ENCODE measurements around the gene ZNF662. TPM values are rescaled to one million over a fixed set of nuclear protein-coding genes. Genes with fewer than 3 reads are reported as not detected.

Gene ZNF662
- total RNA-seq, 1 donor from 2014 or later, result not detected

- H2AFZ ChIP-seq (replicated peaks), result no peak overlapping the region
- no peaks in the 10 kb centered on the region for H3K79me2 ChIP-seq (ENCODE audit: low read depth)
- Mint-ChIP-seq H3K9me3 (no peaks in the 10 kb centered on the region), H3K27me3 (ENCODE audit: insufficient read depth, low read depth) (peaks cover 10% of the 10 kb centered on the region), H3K36me3 (no peaks in the 10 kb centered on the region), H3K27ac (no peak overlapping the region), H3K4me3 (no peak overlapping the region), H3K4me1 (peaks cover 8% of the 10 kb centered on the region)
- no peak for DNase-seq (ENCODE audit: low spot score)
- no peaks in the 10 kb centered on the region for H3K4me1 ChIP-seq
- H3K27me3 ChIP-seq, result peaks cover 4% of the 10 kb centered on the region
- TF ChIP-seq CTCF (IDR thresholded peaks at IDR 0.05), result no peak
- no peak for TF ChIP-seq EZH2phosphoT487 (IDR thresholded peaks at IDR 0.05)
- TF ChIP-seq EZH2 (IDR thresholded peaks at IDR 0.05), result no peak
- H3F3A ChIP-seq (ENCODE audit: low read depth), result no peaks in the 10 kb centered on the region
- H3K4me3 ChIP-seq, result no peak overlapping the region
- no peaks in the 10 kb centered on the region for H3K36me3 ChIP-seq
- H3K4me2 ChIP-seq, result no peak overlapping the region
- H3K9me3 ChIP-seq (ENCODE audit: low read depth), result no peaks in the 10 kb centered on the region
- H3K27ac ChIP-seq, result no peak overlapping the region
- H4K20me1 ChIP-seq (ENCODE audit: low read depth), result no peaks in the 10 kb centered on the region
- H3K9ac ChIP-seq, result no peak overlapping the region
Measured at GRCh38 chr3:42876940-42877720, 28.8 kb upstream of the ZNF662 start.

GRCh38 chr3:42877881-42878280 lies 28.1 kb upstream of the ZNF662 start:
- DNase-seq (ENCODE audit: low spot score), result no peak
- Histone ChIP-seq H2AFZ (replicated peaks) (no peak overlapping the region), H3K27ac (no peak overlapping the region), H3K36me3 (no peaks in the 10 kb centered on the region), H3K4me1 (no peaks in the 10 kb centered on the region), H4K20me1 (ENCODE audit: low read depth) (no peaks in the 10 kb centered on the region), H3K79me2 (ENCODE audit: low read depth) (no peaks in the 10 kb centered on the region), H3K27me3 (peaks cover 4% of the 10 kb centered on the region), H3K4me3 (no peak overlapping the region), H3K9me3 (ENCODE audit: low read depth) (no peaks in the 10 kb centered on the region), H3K9ac (no peak overlapping the region), H3F3A (ENCODE audit: low read depth) (no peaks in the 10 kb centered on the region), H3K4me2 (no peak overlapping the region)
- Mint-ChIP-seq H3K27me3 (ENCODE audit: insufficient read depth, low read depth) (peaks cover 8% of the 10 kb centered on the region), H3K36me3 (no peaks in the 10 kb centered on the region), H3K9me3 (no peaks in the 10 kb centered on the region), H3K4me3 (no peak overlapping the region), H3K4me1 (peaks cover 8% of the 10 kb centered on the region), H3K27ac (no peak overlapping the region)
- no peak for TF ChIP-seq EZH2phosphoT487 (IDR thresholded peaks at IDR 0.05)
- no peak for TF ChIP-seq EZH2 (IDR thresholded peaks at IDR 0.05)
- TF ChIP-seq CTCF (IDR thresholded peaks at IDR 0.05), result no peak

DNA sequence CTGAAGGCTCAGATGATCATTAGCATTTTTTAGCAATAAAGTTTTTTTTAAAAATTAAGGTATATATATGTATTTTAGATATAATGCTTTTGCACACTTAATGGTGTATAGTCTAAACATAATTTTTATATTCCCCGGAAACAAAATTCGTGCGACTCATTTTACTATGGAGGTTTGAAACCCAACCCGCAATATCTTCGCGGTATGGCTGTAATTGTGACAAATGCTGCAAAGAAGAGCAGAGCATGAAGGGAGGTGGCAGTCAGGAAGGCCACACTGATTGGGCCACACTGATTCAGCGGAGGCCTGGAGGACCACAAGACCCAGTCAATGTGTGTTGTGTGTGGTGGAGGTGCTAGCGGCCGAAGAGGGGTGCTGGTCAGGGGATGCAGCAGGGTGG lies 25.8 kb upstream of the ZNF662 start:
- peaks cover 8% of the 10 kb centered on the region for H3K4me1 Mint-ChIP-seq
- H3K9ac ChIP-seq, result no peak overlapping the region

More for the DNA sequence above, 25.8 kb upstream of the ZNF662 start:
- TF ChIP-seq CTCF (IDR thresholded peaks at IDR 0.05) (no peak), EZH2 (IDR thresholded peaks at IDR 0.05) (no peak), EZH2phosphoT487 (IDR thresholded peaks at IDR 0.05) (no peak)
- no peak overlapping the region for H3K27ac Mint-ChIP-seq
- Histone ChIP-seq H3K9me3 (ENCODE audit: low read depth) (no peaks in the 10 kb centered on the region), H3K4me3 (peak overlapping the region; percentile 53), H2AFZ (replicated peaks) (peak overlapping the region; percentile 97), H3K27me3 (peaks cover 4% of the 10 kb centered on the region), H3K36me3 (no peaks in the 10 kb centered on the region), H3K4me2 (peak overlapping the region; percentile 80), H3F3A (ENCODE audit: low read depth) (no peaks in the 10 kb centered on the region), H3K27ac (no peak overlapping the region), H4K20me1 (ENCODE audit: low read depth) (no peaks in the 10 kb centered on the region), H3K79me2 (ENCODE audit: low read depth) (no peaks in the 10 kb centered on the region), H3K4me1 (no peaks in the 10 kb centered on the region)
- H3K27me3 Mint-ChIP-seq (ENCODE audit: insufficient read depth, low read depth), result peaks cover 6% of the 10 kb centered on the region
- no peaks in the 10 kb centered on the region for H3K9me3 Mint-ChIP-seq
- peak overlapping the region; percentile 70 for H3K4me3 Mint-ChIP-seq
- DNase-seq (ENCODE audit: low spot score), result no peak
- no peaks in the 10 kb centered on the region for H3K36me3 Mint-ChIP-seq
